ENCODE results near the gene CAMK2A.

Gene CAMK2A

GRCh38 chr5:150181766-150182545, 107.6 kb downstream of the CAMK2A start:
- DNase-seq: no peak

GRCh38 chr5:150181027-150181426, 108.5 kb downstream of the CAMK2A start:
- no peak for DNase-seq

GRCh38 chr5:150180241-150181026, 109.1 kb downstream of the CAMK2A start:
- DNase-seq: no peak

GRCh38 chr5:150179019-150179620, 110.5 kb downstream of the CAMK2A start:
- DNase-seq: no peak

GRCh38 chr5:150178262-150178661, 111.3 kb downstream of the CAMK2A start:
- DNase-seq: no peak

GRCh38 chr5:150177721-150178120, 111.9 kb downstream of the CAMK2A start:
- no peak for DNase-seq

- no peak for DNase-seq
These were observed 112.7 kb downstream of the CAMK2A start for GRCh38 chr5:150176745-150177477.

- DNase-seq: no peak
These were observed 114.0 kb downstream of the CAMK2A start for GRCh38 chr5:150175536-150175935.

GRCh38 chr5:150175076-150175475, 114.5 kb downstream of the CAMK2A start:
- no peak for DNase-seq

- DNase-seq: no peak
These were observed 115.3 kb downstream of the CAMK2A start for GRCh38 chr5:150174285-150174684.

- no peak for DNase-seq
These were observed 116.4 kb downstream of the CAMK2A start for GRCh38 chr5:150173161-150173560.

GRCh38 chr5:150172556-150172955, 117.0 kb downstream of the CAMK2A start:
- DNase-seq: no peak

GRCh38 chr5:150172145-150172544, 117.4 kb downstream of the CAMK2A start:
- DNase-seq: no peak

Measured in KG1 (cell line).